ENCODE results near the gene USP35. TPM values are rescaled to one million over a fixed set of nuclear protein-coding genes. Genes with fewer than 3 reads are reported as not detected.

The USP35 gene
- total and polyA plus RNA-seq, 4 donors = 4.9 to 9.6 (median 5.6) TPM

GRCh38 chr11:78166855-78167469, 21.8 kb upstream of the USP35 start:
- H3K4me3 ChIP-seq = no peak overlapping the region
- TF ChIP-seq, protein P1, sequence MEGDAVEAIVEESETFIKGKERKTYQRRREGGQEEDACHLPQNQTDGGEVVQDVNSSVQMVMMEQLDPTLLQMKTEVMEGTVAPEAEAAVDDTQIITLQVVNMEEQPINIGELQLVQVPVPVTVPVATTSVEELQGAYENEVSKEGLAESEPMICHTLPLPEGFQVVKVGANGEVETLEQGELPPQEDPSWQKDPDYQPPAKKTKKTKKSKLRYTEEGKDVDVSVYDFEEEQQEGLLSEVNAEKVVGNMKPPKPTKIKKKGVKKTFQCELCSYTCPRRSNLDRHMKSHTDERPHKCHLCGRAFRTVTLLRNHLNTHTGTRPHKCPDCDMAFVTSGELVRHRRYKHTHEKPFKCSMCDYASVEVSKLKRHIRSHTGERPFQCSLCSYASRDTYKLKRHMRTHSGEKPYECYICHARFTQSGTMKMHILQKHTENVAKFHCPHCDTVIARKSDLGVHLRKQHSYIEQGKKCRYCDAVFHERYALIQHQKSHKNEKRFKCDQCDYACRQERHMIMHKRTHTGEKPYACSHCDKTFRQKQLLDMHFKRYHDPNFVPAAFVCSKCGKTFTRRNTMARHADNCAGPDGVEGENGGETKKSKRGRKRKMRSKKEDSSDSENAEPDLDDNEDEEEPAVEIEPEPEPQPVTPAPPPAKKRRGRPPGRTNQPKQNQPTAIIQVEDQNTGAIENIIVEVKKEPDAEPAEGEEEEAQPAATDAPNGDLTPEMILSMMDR (IDR thresholded peaks at IDR 0.05; ENCODE audit: control extremely low read depth, extremely low read depth) = no peak
- ATAC-seq (ENCODE audit: insufficient read depth, low FRiP score) (no peak), DNase-seq (no peak)
- H3K9ac ChIP-seq (ENCODE audit: insufficient read depth in 1 of 2, low read length in 2 of 2) = no peak overlapping the region
- H3K36me3 ChIP-seq (ENCODE audit: control insufficient read depth in 4 of 4, insufficient read depth in 4 of 4, low read length in 4 of 4) = peaks cover 0 to 5% (median under 1%) of the 10 kb centered on the region in 4 donors
- H3K27me3 ChIP-seq (ENCODE audit: control insufficient read depth in 3 of 3, insufficient read depth in 3 of 3, low read length in 2 of 3) = no peaks in the 10 kb centered on the region
- H3K9me3 ChIP-seq (ENCODE audit: control insufficient read depth in 4 of 4, insufficient read depth in 3 of 4, low read length in 3 of 4) = no peaks in the 10 kb centered on the region
- H3K27ac ChIP-seq (ENCODE audit: low read depth in 1 of 2, low read length in 1 of 2) = no peak overlapping the region
- 96 to 97% methylated on average over 6 of the region's 6 CpGs for WGBS, 2 donors
- H3K4me1 ChIP-seq (ENCODE audit: control insufficient read depth in 5 of 5, insufficient read depth in 5 of 5, low read length in 5 of 5) = peaks cover 0 to 20% (median 10%) of the 10 kb centered on the region in 5 donors

DNA sequence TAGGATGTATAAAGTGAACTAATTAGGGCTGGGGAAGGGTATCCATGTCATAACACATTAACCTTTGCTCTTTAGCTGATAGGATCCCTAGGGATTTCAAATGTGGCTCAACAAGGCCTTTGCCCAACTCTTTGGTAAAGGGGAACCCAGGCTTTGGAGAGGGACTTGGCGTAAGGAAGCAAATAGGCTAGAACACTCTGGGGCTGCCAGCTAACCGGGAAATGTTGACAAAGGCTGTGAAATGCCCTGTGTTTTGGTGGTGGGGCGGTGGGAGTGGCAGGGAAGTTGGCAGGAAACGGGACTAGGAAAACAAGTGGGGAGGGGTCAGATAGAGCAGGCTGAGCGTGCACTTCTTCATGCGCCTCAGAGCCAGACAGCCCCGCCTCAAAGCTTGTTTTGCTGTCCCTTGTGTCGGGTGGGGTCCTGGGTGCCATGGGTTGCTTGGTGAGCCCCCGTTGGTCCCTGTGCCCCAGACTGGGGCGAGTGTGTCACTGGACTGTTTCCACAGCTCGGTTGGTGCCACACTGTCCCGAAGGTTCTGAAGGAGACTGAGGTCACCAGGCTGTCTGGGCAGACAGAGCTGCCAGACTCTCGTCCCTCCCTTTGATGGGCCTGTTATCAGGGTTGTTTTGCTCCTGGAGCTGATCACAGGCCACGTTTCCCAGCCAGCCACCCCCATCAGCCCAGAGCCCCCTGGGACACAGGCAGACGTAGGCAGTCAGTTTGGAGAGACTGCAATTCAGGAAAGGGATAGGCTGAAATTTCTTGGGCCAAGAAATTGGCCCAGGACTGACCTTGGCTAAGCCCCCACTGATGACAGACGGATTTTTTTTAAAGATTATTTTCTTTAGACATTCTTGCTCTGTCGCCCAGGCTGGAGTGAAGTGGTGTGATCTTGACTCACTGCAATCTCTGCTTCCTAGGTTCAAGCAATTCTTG, 19.9 kb upstream of the USP35 start:
- Histone ChIP-seq H3K27ac (ENCODE audit: low read depth in 1 of 2, low read length in 1 of 2) (peak overlapping the region; percentile 69 to 86), H3K4me1 (ENCODE audit: control insufficient read depth in 5 of 5, insufficient read depth in 5 of 5, low read length in 5 of 5) (peaks cover 0 to 16% (median 7%) of the 10 kb centered on the region in 5 donors), H3K27me3 (ENCODE audit: control insufficient read depth in 3 of 3, insufficient read depth in 3 of 3, low read length in 2 of 3) (no peaks in the 10 kb centered on the region), H3K4me3 (no peak overlapping the region), H3K9ac (ENCODE audit: insufficient read depth in 1 of 2, low read length in 2 of 2) (peak overlapping the region in 1 of 2 donors; percentile 28), H3K36me3 (ENCODE audit: control insufficient read depth in 4 of 4, insufficient read depth in 4 of 4, low read length in 4 of 4) (peaks cover 0 to 13% (median 3%) of the 10 kb centered on the region in 4 donors), H3K9me3 (ENCODE audit: control insufficient read depth in 4 of 4, insufficient read depth in 3 of 4, low read length in 3 of 4) (no peaks in the 10 kb centered on the region)
- ATAC-seq (ENCODE audit: insufficient read depth, low FRiP score) (peak; percentile 32), DNase-seq (peak; percentile 79 to 88 (median 85))
- 45 to 71% methylated on average over 17 of the region's 17 CpGs for WGBS, 2 donors
- TF ChIP-seq, protein P1 (IDR thresholded peaks at IDR 0.05; ENCODE audit: control extremely low read depth, extremely low read depth) = no peak

DNA sequence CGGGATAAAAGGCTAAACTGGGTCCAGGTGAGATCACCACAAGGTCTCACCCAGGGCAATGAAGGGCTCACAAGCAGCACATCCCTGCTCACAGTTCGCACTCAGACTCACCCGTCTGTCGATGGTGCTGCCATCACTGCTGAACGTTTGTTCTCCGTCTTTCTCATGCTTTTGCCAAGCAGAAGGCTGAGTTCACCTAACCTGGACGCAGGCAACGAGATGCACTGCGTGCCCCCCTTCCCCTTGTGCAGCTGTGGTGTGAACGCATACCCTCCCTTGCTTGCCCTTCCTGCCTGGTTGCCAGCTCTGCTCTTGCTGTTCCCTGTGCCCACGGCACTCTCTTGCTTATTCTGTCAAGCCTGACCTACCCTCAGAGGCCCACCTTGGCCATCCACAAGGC, 18.3 kb upstream of the USP35 start:
- H3K9ac ChIP-seq (ENCODE audit: insufficient read depth in 1 of 2, low read length in 2 of 2) = no peak overlapping the region
- peak overlapping the region in 1 of 2 donors; percentile 49 for H3K27ac ChIP-seq (ENCODE audit: low read depth in 1 of 2, low read length in 1 of 2)
- no peaks in the 10 kb centered on the region for H3K9me3 ChIP-seq (ENCODE audit: control insufficient read depth in 4 of 4, insufficient read depth in 3 of 4, low read length in 3 of 4)
- no peaks in the 10 kb centered on the region for H3K27me3 ChIP-seq (ENCODE audit: control insufficient read depth in 3 of 3, insufficient read depth in 3 of 3, low read length in 2 of 3)
- peaks cover 0 to 18% (median 3%) of the 10 kb centered on the region in 4 donors for H3K36me3 ChIP-seq (ENCODE audit: control insufficient read depth in 4 of 4, insufficient read depth in 4 of 4, low read length in 4 of 4)
- no peak for ATAC-seq (ENCODE audit: insufficient read depth, low FRiP score)
- H3K4me1 ChIP-seq (ENCODE audit: control insufficient read depth in 5 of 5, insufficient read depth in 5 of 5, low read length in 5 of 5) = peaks cover 0 to 16% (median 7%) of the 10 kb centered on the region in 5 donors
- DNase-seq = no peak
- WGBS, 2 donors = 92 to 95% methylated on average over 11 of the region's 11 CpGs
- TF ChIP-seq, protein P1 (IDR thresholded peaks at IDR 0.05; ENCODE audit: control extremely low read depth, extremely low read depth) = no peak
- no peak overlapping the region for H3K4me3 ChIP-seq

Measured in lung (tissue), 12 donors.